GM12873 (cell line): ENCODE results near the gene SMIM14.

Experiments
- CTCF ChIP-seq: IDR thresholded peaks from 2 replicates; pipeline ENCODE4 v1.5.1; 2012; ENCODE audit warnings: low read depth, mild to moderate bottlenecking, moderate library complexity, low read length, control low read depth; ENCODE audit not compliant: insufficient read depth; ENCODE audit errors: missing control alignments

The SMIM14 gene

GRCh38 chr4:39636531-39637184, 2.0 kb downstream of the SMIM14 start:
- no peak for TF ChIP-seq CTCF

- no peak for TF ChIP-seq CTCF
Measured at GRCh38 chr4:39635023-39635422, 3.6 kb downstream of the SMIM14 start.

- TF ChIP-seq CTCF = no peak
Measured at GRCh38 chr4:39631700-39632079, 7.0 kb downstream of the SMIM14 start.

GRCh38 chr4:39627413-39627812, 11.3 kb downstream of the SMIM14 start:
- no peak for TF ChIP-seq CTCF

GRCh38 chr4:39626913-39627312, 11.8 kb downstream of the SMIM14 start:
- no peak for TF ChIP-seq CTCF

- no peak for TF ChIP-seq CTCF
Measured at GRCh38 chr4:39626261-39626660, 12.4 kb downstream of the SMIM14 start.

- no peak for TF ChIP-seq CTCF
Measured at GRCh38 chr4:39621582-39621981, 17.1 kb downstream of the SMIM14 start.
